IMR-90 (cell line): ENCODE measurements around the gene ABCA6. TPM values are rescaled to one million over a fixed set of nuclear protein-coding genes. Genes with fewer than 3 reads are reported as not detected.

Source experiments
- ATAC-seq: fragments of 200-7000 bp; cut with Tn5 transposase; 2 replicates; pipeline ENCODE4 v1.9.1; 2020; ENCODE audit warnings: low read depth, mild to moderate bottlenecking, moderate library complexity
- BruUV-seq: library from RNA; stranded (reverse); fragments of 400-500 nt; replicated peaks from 2 replicates; lab custom pipeline; 2021; lab: Mats Ljungman, UMichigan
- CTCF ChIA-PET: fragments of 300-600 bp; formaldehyde crosslinking; extraction: SDS; loops from one replicate; lab custom pipeline; 2021; ENCODE audit warnings: antibody characterized with exemption; lab: Yijun Ruan, JAX
- POLR2A ChIA-PET: fragments of 300-600 bp; sonication (Branson Sonifier 250); formaldehyde crosslinking; loops from one replicate; lab custom pipeline; 2022; ENCODE audit warnings: antibody characterized with exemption; ENCODE audit not compliant: unreplicated experiment; lab: Charles Lee
- DNase-seq: peaks from one replicate; pipeline ENCODE4 v3.0.0; 2013
- H2AFZ ChIP-seq: replicated peaks from 2 replicates; pipeline ENCODE3; 2013; ENCODE audit warnings: low read length, mild to moderate bottlenecking; ENCODE audit not compliant: poor library complexity
- H2AK5ac ChIP-seq: 2 replicates; pipeline ENCODE4 v1.6.1; 2013; ENCODE audit warnings: low read depth, low read length, inconsistent platforms
- H2AK9ac ChIP-seq: replicated peaks from 2 replicates; pipeline ENCODE3; 2013; ENCODE audit warnings: mild to moderate bottlenecking, low read depth, low read length, moderate library complexity; ENCODE audit not compliant: poor library complexity
- H2BK120ac ChIP-seq: 2 replicates; pipeline ENCODE4 v1.6.1; 2013; ENCODE audit warnings: low read depth, low read length, inconsistent platforms
- H2BK15ac ChIP-seq: 3 replicates; pipeline ENCODE4 v1.6.1; 2013; ENCODE audit warnings: low read depth, low read length, inconsistent platforms
- H2BK20ac ChIP-seq: 2 replicates; pipeline ENCODE4 v1.6.1; 2013; ENCODE audit warnings: low read depth, mild to moderate bottlenecking, inconsistent platforms, low read length, moderate library complexity
- H2BK5ac ChIP-seq: 2 replicates; pipeline ENCODE4 v1.6.1; 2013; ENCODE audit warnings: mild to moderate bottlenecking, low read depth, low read length, inconsistent platforms; ENCODE audit not compliant: poor library complexity, severe bottlenecking
- H3K14ac ChIP-seq: replicated peaks from 2 replicates; pipeline ENCODE4 v1.6.1; 2013; ENCODE audit warnings: low read depth, low read length, inconsistent platforms
- H3K18ac ChIP-seq: 2 replicates; pipeline ENCODE4 v1.6.1; 2013; ENCODE audit warnings: low read depth, low read length, control low read depth
- H3K23ac ChIP-seq: 2 replicates; pipeline ENCODE4 v1.6.1; 2013; ENCODE audit warnings: low read depth, low read length, inconsistent platforms
- H3K27ac ChIP-seq: 2 replicates; pipeline ENCODE4 v1.5.1; 2013; ENCODE audit warnings: mild to moderate bottlenecking, control low read depth, low read length; ENCODE audit not compliant: insufficient read depth
- H3K27me3 ChIP-seq: 2 replicates; pipeline ENCODE4 v1.6.1; 2013; ENCODE audit warnings: low read length; ENCODE audit not compliant: control insufficient read depth, insufficient read depth
- H3K36me3 ChIP-seq: 2 replicates; pipeline ENCODE4 v1.6.1; 2013; ENCODE audit warnings: low read length, mixed read lengths; ENCODE audit not compliant: control insufficient read depth, insufficient read depth
- H3K4ac ChIP-seq: 2 replicates; pipeline ENCODE4 v1.6.1; 2013; ENCODE audit warnings: low read depth, low read length, inconsistent platforms
- H3K4me1 ChIP-seq: 2 replicates; pipeline ENCODE4 v1.6.1; 2013; ENCODE audit warnings: low read length, mixed read lengths; ENCODE audit not compliant: control insufficient read depth, insufficient read depth
- H3K4me2 ChIP-seq: 2 replicates; pipeline ENCODE4 v1.6.1; 2013; ENCODE audit warnings: low read depth, mild to moderate bottlenecking, control low read depth, low read length, moderate library complexity
- H3K4me3 ChIP-seq: 2 replicates; pipeline ENCODE4 v1.5.1; 2013; ENCODE audit warnings: low read depth, mild to moderate bottlenecking, control low read depth, low read length, moderate library complexity; ENCODE audit not compliant: insufficient read depth
- H3K56ac ChIP-seq: 2 replicates; pipeline ENCODE4 v1.6.1; 2013; ENCODE audit warnings: low read length, inconsistent platforms; ENCODE audit not compliant: insufficient read depth; ENCODE audit errors: extremely low read depth
- H3K79me1 ChIP-seq, 2 experiments: 2 replicates each; pipeline ENCODE4 v1.6.1; 2013; ENCODE audit warnings: low read length in 2 of 2, inconsistent platforms in 1 of 2, low read depth in 1 of 2
- H3K9ac ChIP-seq: 2 replicates; pipeline ENCODE4 v1.6.1; 2013; ENCODE audit warnings: low read depth, low read length, control low read depth
- H3K9me1 ChIP-seq: 2 replicates; pipeline ENCODE4 v1.6.1; 2013; ENCODE audit warnings: low read length, inconsistent platforms; ENCODE audit not compliant: insufficient read depth
- H3K9me3 ChIP-seq: 2 replicates; pipeline ENCODE4 v1.6.1; 2013; ENCODE audit warnings: low read length; ENCODE audit not compliant: control insufficient read depth, insufficient read depth
- H4K20me1 ChIP-seq: 2 replicates; pipeline ENCODE4 v1.6.1; 2013; ENCODE audit warnings: low read length, inconsistent platforms; ENCODE audit not compliant: insufficient read depth
- H4K5ac ChIP-seq: 2 replicates; pipeline ENCODE4 v1.6.1; 2013; ENCODE audit warnings: mild to moderate bottlenecking, low read depth, low read length, control low read depth
- H4K8ac ChIP-seq, 2 experiments: 2 replicates each; pipeline ENCODE4 v1.6.1; 2013; ENCODE audit warnings: low read depth in 2 of 2, low read length in 2 of 2, control low read depth in 1 of 2, inconsistent platforms in 1 of 2
- H4K91ac ChIP-seq: 2 replicates; pipeline ENCODE4 v1.6.1; 2013; ENCODE audit warnings: low read depth, low read length, inconsistent platforms; ENCODE audit not compliant: insufficient read depth
- BHLHE40 ChIP-seq: fragments of 150-350 bp; IDR thresholded peaks from 2 replicates; pipeline ENCODE4 v1.6.1; 2016; ENCODE audit warnings: mild to moderate bottlenecking, low read depth, low read length
- CEBPB ChIP-seq: IDR thresholded peaks from 2 replicates; pipeline ENCODE4 v1.6.1; 2012; ENCODE audit warnings: low read depth, low read length, improper control_type of control experiment
- CHD1 ChIP-seq: IDR thresholded peaks from 2 replicates; pipeline ENCODE4 v1.6.1; 2012; ENCODE audit warnings: low read depth, low read length, improper control_type of control experiment
- CTCF ChIP-seq: conservative IDR thresholded peaks from 2 replicates; pipeline ENCODE4 v1.5.1; 2012; ENCODE audit warnings: mild to moderate bottlenecking, low read depth, low read length, improper control_type of control experiment
- ELK1 ChIP-seq: fragments of 150-350 bp; IDR thresholded peaks from 2 replicates; pipeline ENCODE4 v1.6.1; 2016; ENCODE audit warnings: low read depth, mild to moderate bottlenecking, low read length, moderate library complexity, borderline replicate concordance
- FOS ChIP-seq: fragments of 150-350 bp; IDR thresholded peaks from 2 replicates; pipeline ENCODE4 v1.6.1; 2016; ENCODE audit warnings: low read depth, low read length
- MAFK ChIP-seq: IDR thresholded peaks from 2 replicates; pipeline ENCODE4 v1.6.1; 2012; ENCODE audit warnings: low read depth, low read length, improper control_type of control experiment
- MAZ ChIP-seq: IDR thresholded peaks from 2 replicates; pipeline ENCODE4 v1.6.1; 2012; ENCODE audit warnings: low read depth, mild to moderate bottlenecking, low read length, improper control_type of control experiment, moderate library complexity, borderline replicate concordance
- RCOR1 ChIP-seq: IDR thresholded peaks from 2 replicates; pipeline ENCODE4 v1.6.1; 2012; ENCODE audit warnings: mild to moderate bottlenecking, low read length, improper control_type of control experiment; ENCODE audit not compliant: insufficient replicate concordance
- RFX5 ChIP-seq: IDR thresholded peaks from 2 replicates; pipeline ENCODE4 v1.8.0; 2012; ENCODE audit warnings: low read depth, mild to moderate bottlenecking, low read length, moderate library complexity
- SMC3 ChIP-seq: fragments of 150-350 bp; IDR thresholded peaks from 2 replicates; pipeline ENCODE4 v1.6.1; 2016; ENCODE audit warnings: low read depth, mild to moderate bottlenecking, antibody characterized with exemption, low read length, moderate library complexity
- WGBS, 2 experiments: methylation state at CpG; one replicate each; pipeline versions ENCODE4 v1.1.5 to v1.1.7; 2013; ENCODE audit warnings: missing lambda C conversion rate in 2 of 2; ENCODE audit not compliant: insufficient read length in 1 of 2; ENCODE audit errors: extremely low coverage in 2 of 2; 5-methylcytosine and 5-hydroxymethylcytosine counted together
- dilution Hi-C: fragments of 300-500 bp; cut with HindIII; formaldehyde crosslinking; loops from one replicate; pipeline ENCODE4 v1.14.3; 2018; ENCODE audit warnings: low sequenced_read_pairs; ENCODE audit not compliant: unreplicated experiment
- in situ Hi-C: fragments of 300-500 bp; cut with MboI; formaldehyde crosslinking; loops from 3 replicates; pipeline ENCODE4 v1.14.3; 2019; ENCODE audit warnings: low sequenced_read_pairs, inconsistent platforms, mixed read lengths
- intact Hi-C: fragments of 100-400 bp; cut with micrococcal nuclease; formaldehyde crosslinking; loops from 2 replicates; pipeline ENCODE4 v1.10.0; 2022
- polyA plus RNA-seq, 3 experiments: library from polyadenylated mRNA; depleted of rRNA; stranded (reverse); fragments of >200 nt; gene quantifications; 2 replicates each; pipeline ENCODE4 v1.2.3, GENCODE V29; 2012; ENCODE audit warnings: low replicate concordance in 1 of 3
- total RNA-seq: library from RNA; depleted of rRNA; stranded (reverse); fragments of >200 nt; gene quantifications from 2 replicates; pipeline ENCODE4 v1.2.3, GENCODE V29; 2012
- TF ChIP-seq, protein P1 (sequence below): fragments of 150-350 bp; IDR thresholded peaks from 2 replicates; pipeline ENCODE4 v1.6.1; 2017; ENCODE audit warnings: mild to moderate bottlenecking, antibody characterized with exemption, low read length, low read depth

The ABCA6 gene
- total and polyA plus RNA-seq, 2 of the 4 experiments (the other 2 are of a cell fraction), result under 0.01 TPM; not detected in 1

GRCh38 chr17:69117855-69118784 is 23.6 kb downstream of the ABCA6 start (continued):
- no peak for TF ChIP-seq CEBPB

DNA sequence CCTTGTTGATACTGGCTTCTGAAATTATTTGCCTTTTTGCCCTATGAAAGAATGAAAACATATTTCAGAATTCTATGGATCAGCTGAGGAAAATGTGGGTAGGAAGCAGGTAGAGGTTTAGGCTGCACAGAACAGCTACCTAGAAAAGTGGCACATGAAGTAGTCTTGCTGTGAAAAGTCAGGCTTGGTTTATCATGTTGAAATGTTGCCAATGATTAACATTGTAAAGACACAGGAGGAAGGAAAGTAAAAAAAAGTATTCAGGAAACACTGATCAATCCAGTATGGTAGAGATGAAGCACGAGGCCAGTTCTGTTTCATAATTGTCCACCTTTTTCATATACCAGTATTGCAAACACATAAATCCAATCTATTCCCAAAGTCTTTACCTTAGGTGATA is 29.9 kb downstream of the ABCA6 start:
- dilution Hi-C loops (no loop called here), in situ Hi-C loops (no loop called here), intact Hi-C loops (no loop called here)
- POLR2A ChIA-PET, result no interaction called here
- Histone ChIP-seq H3K9me3 (no peaks in the 10 kb centered on the region), H3K9ac (no peak overlapping the region), H2AFZ (no peak overlapping the region), H4K20me1 (no peaks in the 10 kb centered on the region), H4K91ac (no peak overlapping the region), H3K9me1 (no peaks in the 10 kb centered on the region), H3K4me1 (no peaks in the 10 kb centered on the region), H3K23ac (no peak overlapping the region), H3K14ac (no peak overlapping the region), H3K79me1 (no peaks in the 10 kb centered on the region), H3K4me2 (no peak overlapping the region), H2BK5ac (no peak overlapping the region), H3K27me3 (no peaks in the 10 kb centered on the region), H3K4ac (no peak overlapping the region), H3K4me3 (no peak overlapping the region), H2BK15ac (no peak overlapping the region), H3K36me3 (no peaks in the 10 kb centered on the region), H2AK5ac (no peak overlapping the region), H4K5ac (no peak overlapping the region), H2BK120ac (no peak overlapping the region), H4K8ac (no peak overlapping the region), H2AK9ac (no peak overlapping the region), H3K56ac (no peak overlapping the region), H2BK20ac (no peak overlapping the region), H3K27ac (no peak overlapping the region), H3K18ac (no peak overlapping the region)
- no TSS peak for BruUV-seq
- DNase-seq, result no peak
- CTCF ChIA-PET, result no interaction called here
- ATAC-seq, result no peak
- WGBS, 2 experiments, result no CpG with 5 or more reads among the region's 1 CpG
- TF ChIP-seq CHD1 (no peak), RCOR1 (no peak), MAFK (no peak), BHLHE40 (no peak), CTCF (no peak), MAZ (no peak), FOS (no peak), CEBPB (no peak), RFX5 (no peak), SMC3 (no peak), ELK1 (no peak)
- TF ChIP-seq, protein P1, sequence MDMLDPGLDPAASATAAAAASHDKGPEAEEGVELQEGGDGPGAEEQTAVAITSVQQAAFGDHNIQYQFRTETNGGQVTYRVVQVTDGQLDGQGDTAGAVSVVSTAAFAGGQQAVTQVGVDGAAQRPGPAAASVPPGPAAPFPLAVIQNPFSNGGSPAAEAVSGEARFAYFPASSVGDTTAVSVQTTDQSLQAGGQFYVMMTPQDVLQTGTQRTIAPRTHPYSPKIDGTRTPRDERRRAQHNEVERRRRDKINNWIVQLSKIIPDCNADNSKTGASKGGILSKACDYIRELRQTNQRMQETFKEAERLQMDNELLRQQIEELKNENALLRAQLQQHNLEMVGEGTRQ, result no peak
